Gastroesophageal sphincter (tissue), 4 donors: ENCODE results near the gene CEP55. TPM values are rescaled to one million over a fixed set of nuclear protein-coding genes. Genes with fewer than 3 reads are reported as not detected.

ENCODE experiments used
- ATAC-seq: fragments of 150-250 bp; one replicate; pipeline ENCODE4 v1.9.1; 2016; ENCODE audit warnings: mild to moderate bottlenecking, moderate library complexity
- H3K27ac ChIP-seq, 4 donors: fragments of 200-600 bp; sonication (generic) in 3 of 4; 1 replicate in 3 of 4; 2 replicates in 1 of 4; pipeline ENCODE4 v1.5.1; 2016 to 2019
- H3K27me3 ChIP-seq: fragments of 200-600 bp; sonication (generic); one replicate; pipeline ENCODE4 v1.5.1; 2019
- H3K36me3 ChIP-seq, 2 donors: fragments of 200-600 bp; sonication (generic); one replicate each; pipeline ENCODE4 v1.5.1; 2019; ENCODE audit warnings: control low read depth in 1 of 2
- H3K4me1 ChIP-seq, 3 donors: fragments of 200-600 bp; sonication (generic); 1 replicate in 2 of 3; 2 replicates in 1 of 3; pipeline ENCODE4 v1.5.1; 2016 to 2019; ENCODE audit warnings: control low read depth in 2 of 3
- H3K4me3 ChIP-seq, 2 donors: fragments of 200-600 bp; sonication (generic); one replicate each; pipeline ENCODE4 v1.5.1; 2019; ENCODE audit warnings: mild to moderate bottlenecking in 1 of 2, moderate library complexity in 1 of 2
- H3K9me3 ChIP-seq, 3 donors: fragments of 200-600 bp; sonication (generic); one replicate each; pipeline ENCODE4 v1.5.1; 2017 to 2019; ENCODE audit warnings: control low read depth in 2 of 3
- EP300 ChIP-seq: sonication (generic); formaldehyde crosslinking; IDR thresholded peaks from one replicate; pipeline ENCODE4 v1.6.1; 2017; ENCODE audit warnings: antibody characterized with exemption, mild to moderate bottlenecking
- POLR2A ChIP-seq, 2 donors: fragments of 450-650 bp; IDR thresholded peaks; one replicate each; pipeline ENCODE4 v1.6.1; 2017; ENCODE audit warnings: antibody characterized with exemption in 2 of 2, mild to moderate bottlenecking in 2 of 2, moderate library complexity in 1 of 2
- POLR2AphosphoS5 ChIP-seq: sonication (generic); formaldehyde crosslinking; IDR thresholded peaks from one replicate; pipeline ENCODE4 v1.6.1; 2017; ENCODE audit warnings: antibody characterized with exemption
- WGBS, 2 donors: methylation state at CpG; one replicate each; pipeline ENCODE4 v1.1.5; 2018; ENCODE audit warnings: low coverage in 1 of 2; 5-methylcytosine and 5-hydroxymethylcytosine counted together
- total RNA-seq, 4 donors: library from RNA; depleted of rRNA; stranded (reverse); fragments of >200 nt; gene quantifications; one replicate each; pipeline ENCODE4 v1.1.0, GENCODE V29; 2016
- TF ChIP-seq, protein P1 (sequence below), 4 experiments: fragments of 200-600 bp in 2 of 4; fragments of 450-650 bp in 2 of 4; sonication (generic) in 1 of 4; IDR thresholded peaks; one replicate each; pipeline ENCODE4 v1.5.1; 2017 to 2019; ENCODE audit warnings: antibody characterized with exemption in 4 of 4, mild to moderate bottlenecking in 2 of 4, moderate library complexity in 2 of 4

The CEP55 gene
- total RNA-seq, 4 donors from 2014 or later = 0.13 to 3.6 (median 0.35) TPM; not detected in 1

DNA sequence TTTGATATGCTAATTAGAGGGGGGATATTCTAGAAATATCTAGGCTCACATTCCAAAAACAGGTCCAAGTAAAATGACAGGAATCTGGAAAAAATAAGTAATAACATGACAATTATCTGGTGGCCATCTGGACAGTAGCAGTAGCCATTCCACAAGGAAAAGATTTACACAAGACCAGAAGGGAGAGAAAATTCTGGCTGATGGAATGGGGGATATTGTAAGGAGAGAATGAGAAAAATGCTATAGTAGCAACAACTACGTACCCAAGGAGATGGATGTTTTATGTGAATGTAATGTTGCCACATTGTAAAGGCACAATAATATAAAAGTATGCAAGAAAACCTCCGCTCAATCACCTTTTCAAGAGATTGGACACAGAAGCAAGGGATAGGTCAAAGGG is 19.7 kb upstream of the CEP55 start:
- peaks cover 0 to 8% of the 10 kb centered on the region in 2 donors for H3K36me3 ChIP-seq
- ATAC-seq = no peak
- H3K4me3 ChIP-seq = no peak overlapping the region
- TF ChIP-seq POLR2AphosphoS5 (no peak), EP300 (no peak), POLR2A (IDR thresholded peaks at IDR 0.05) (no peak)
- TF ChIP-seq, protein P1, sequence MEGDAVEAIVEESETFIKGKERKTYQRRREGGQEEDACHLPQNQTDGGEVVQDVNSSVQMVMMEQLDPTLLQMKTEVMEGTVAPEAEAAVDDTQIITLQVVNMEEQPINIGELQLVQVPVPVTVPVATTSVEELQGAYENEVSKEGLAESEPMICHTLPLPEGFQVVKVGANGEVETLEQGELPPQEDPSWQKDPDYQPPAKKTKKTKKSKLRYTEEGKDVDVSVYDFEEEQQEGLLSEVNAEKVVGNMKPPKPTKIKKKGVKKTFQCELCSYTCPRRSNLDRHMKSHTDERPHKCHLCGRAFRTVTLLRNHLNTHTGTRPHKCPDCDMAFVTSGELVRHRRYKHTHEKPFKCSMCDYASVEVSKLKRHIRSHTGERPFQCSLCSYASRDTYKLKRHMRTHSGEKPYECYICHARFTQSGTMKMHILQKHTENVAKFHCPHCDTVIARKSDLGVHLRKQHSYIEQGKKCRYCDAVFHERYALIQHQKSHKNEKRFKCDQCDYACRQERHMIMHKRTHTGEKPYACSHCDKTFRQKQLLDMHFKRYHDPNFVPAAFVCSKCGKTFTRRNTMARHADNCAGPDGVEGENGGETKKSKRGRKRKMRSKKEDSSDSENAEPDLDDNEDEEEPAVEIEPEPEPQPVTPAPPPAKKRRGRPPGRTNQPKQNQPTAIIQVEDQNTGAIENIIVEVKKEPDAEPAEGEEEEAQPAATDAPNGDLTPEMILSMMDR (IDR thresholded peaks at IDR 0.05) = no peak
- H3K4me1 ChIP-seq = peaks cover 10 to 94% (median 12%) of the 10 kb centered on the region in 3 donors
- WGBS, 2 donors = 75 to 77% methylated on average over 2 of the region's 2 CpGs
- H3K27ac ChIP-seq = peak overlapping the region in 3 of 4 donors; percentile 21 to 95 (median 62)
- H3K27me3 ChIP-seq = no peaks in the 10 kb centered on the region
- no peaks in the 10 kb centered on the region for H3K9me3 ChIP-seq

DNA sequence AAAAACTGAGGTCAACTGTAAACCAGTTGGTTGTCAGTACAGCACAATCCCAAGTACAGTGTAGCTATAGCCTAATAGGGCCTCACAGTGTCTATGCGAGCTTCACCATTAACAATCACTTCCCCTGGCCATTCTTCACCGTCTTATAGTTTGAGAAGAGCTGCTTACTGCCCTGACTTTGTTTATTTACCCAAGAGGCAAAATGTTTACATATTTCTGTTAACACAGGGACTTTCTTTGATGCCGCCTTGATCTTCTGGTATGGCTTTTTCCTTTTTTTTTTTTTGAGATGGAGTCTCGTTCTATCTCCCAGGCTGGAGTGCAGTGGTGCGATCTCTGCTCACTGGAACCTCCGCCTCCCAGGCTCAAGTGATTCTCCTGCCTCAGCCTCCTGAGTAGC is 17.5 kb upstream of the CEP55 start:
- peaks cover 0 to 8% of the 10 kb centered on the region in 2 donors for H3K36me3 ChIP-seq
- H3K27ac ChIP-seq = peak overlapping the region in 3 of 4 donors; percentile 19 to 100 (median 95)
- 62 to 75% methylated on average over 5 to 6 of the region's 6 CpGs for WGBS, 2 donors
- H3K4me1 ChIP-seq = peaks cover 4 to 73% (median 9%) of the 10 kb centered on the region in 3 donors
- TF ChIP-seq POLR2A (IDR thresholded peaks at IDR 0.05) (no peak), EP300 (no peak), POLR2AphosphoS5 (no peak)
- TF ChIP-seq, protein P1 (IDR thresholded peaks at IDR 0.05) = no peak
- no peaks in the 10 kb centered on the region for H3K9me3 ChIP-seq
- no peak for ATAC-seq
- no peaks in the 10 kb centered on the region for H3K27me3 ChIP-seq
- no peak overlapping the region for H3K4me3 ChIP-seq

DNA sequence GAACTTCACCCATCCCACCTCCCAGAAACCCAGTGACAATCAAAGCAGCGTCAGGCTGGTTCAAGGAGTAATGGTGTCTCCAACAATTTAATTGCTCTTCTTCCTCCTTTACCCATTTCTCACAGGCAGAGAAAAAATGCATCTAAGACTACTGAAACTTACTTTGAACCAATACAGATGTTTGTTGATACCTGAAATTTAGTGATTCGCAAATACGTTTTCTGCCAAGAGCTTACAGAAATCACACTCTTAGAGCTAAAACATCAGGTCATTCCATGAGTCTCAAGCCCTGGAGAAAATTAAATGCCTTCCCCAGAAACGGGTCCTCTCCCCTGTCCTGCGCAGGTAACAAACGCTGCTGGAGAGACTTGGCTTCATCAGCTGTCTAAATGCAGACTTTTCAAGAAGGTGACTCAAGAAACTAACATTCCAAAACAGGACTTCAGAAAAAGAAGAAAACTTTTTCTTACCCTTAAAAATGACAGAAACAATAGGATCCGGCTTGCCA is 14.7 kb upstream of the CEP55 start:
- ATAC-seq = peak; percentile 11

DNA sequence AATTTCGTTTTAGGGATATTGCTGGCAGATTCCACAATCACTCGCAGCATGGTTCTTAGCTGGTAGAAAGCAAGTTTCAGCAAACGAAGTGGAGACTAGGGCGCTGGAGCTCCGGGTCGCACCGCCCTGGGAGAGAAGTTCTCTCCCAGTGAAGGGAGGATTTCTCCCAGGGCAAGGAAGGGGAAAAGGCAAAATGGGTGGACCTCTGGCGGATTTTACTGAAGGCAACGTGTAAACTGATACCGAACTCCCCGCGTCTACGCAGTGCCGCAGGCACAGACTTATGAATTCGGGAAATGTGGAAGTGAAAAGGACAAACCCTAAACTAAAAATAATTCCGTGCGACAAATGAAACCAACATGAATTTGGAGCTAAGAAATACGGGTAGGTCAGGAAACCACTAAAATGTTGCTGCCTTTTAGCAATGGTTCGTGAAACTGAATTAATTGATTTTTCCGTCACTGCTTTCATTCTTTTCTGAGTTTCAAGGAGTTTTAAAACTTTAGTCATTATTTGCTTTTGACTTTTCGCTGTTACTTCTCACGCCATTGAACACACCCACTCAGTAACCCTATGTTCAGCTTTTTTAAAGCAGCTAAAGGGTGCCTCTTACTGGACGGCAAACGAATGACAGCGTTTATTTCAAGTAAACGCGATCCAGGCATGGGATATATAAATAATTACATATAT is 14.1 kb upstream of the CEP55 start, which contains the start of gene MYOF:
Gene MYOF (minus strand): TSS at position 190 of the 690 bp plus-strand sequence. CDS start 140 bp downstream, at position 50.
- peak; percentile 80 for ATAC-seq
- Histone ChIP-seq H3K27ac (peak within 1 kb of the TSS; percentile 90 to 100 (median 94)), H3K4me3 (peak within 1 kb of the TSS; percentile 64 to 99), H3K36me3 (peaks cover 0 to 5% of the 10 kb centered on the region in 2 donors), H3K9me3 (no peaks in the 10 kb centered on the region), H3K27me3 (no peaks in the 10 kb centered on the region), H3K4me1 (peaks cover 0 to 40% (median 0%) of the 10 kb centered on the region in 3 donors)
- WGBS, 2 donors = 0 to 1% methylated on average over 22 to 26 of the region's 27 CpGs
- TF ChIP-seq, protein P1 (IDR thresholded peaks at IDR 0.05) = peak; percentile 54 to 80 (median 70)
- peak; percentile 60 to 71 for TF ChIP-seq POLR2A (IDR thresholded peaks at IDR 0.05)
- TF ChIP-seq POLR2AphosphoS5 = peak; percentile 83
- no peak for TF ChIP-seq EP300

More for the DNA sequence above, 14.7 kb upstream of the CEP55 start:
- 3 to 4% methylated on average over 4 to 6 of the region's 7 CpGs for WGBS, 2 donors
- H3K27me3 ChIP-seq = no peaks in the 10 kb centered on the region
- H3K36me3 ChIP-seq = peaks cover 0 to 8% of the 10 kb centered on the region in 2 donors
- H3K9me3 ChIP-seq = no peaks in the 10 kb centered on the region
- peak overlapping the region; percentile 64 to 99 for H3K4me3 ChIP-seq
- H3K4me1 ChIP-seq = peaks cover 0 to 46% (median 0%) of the 10 kb centered on the region in 3 donors
- H3K27ac ChIP-seq = peak overlapping the region; percentile 90 to 100 (median 94)
- TF ChIP-seq POLR2AphosphoS5 = no peak
- TF ChIP-seq, protein P1 (IDR thresholded peaks at IDR 0.05) = no peak
